CD4-positive, CD25-positive, alpha-beta regulatory T cell (primary cell): Measurements from ENCODE around the gene RERE. TPM values are rescaled to one million over a fixed set of nuclear protein-coding genes. Genes with fewer than 3 reads are reported as not detected.
A peak's percentile ranks its signal among the peaks of the same experiment; 100 is the strongest.

ENCODE experiments used
- ATAC-seq, 2 donors: fragments of 150-1000 bp; cut with Tn5 transposase; one replicate each; pipeline ENCODE4 v1.10.0; 2021; ENCODE audit warnings: low read depth in 2 of 2, moderate number of reproducible peaks in 2 of 2, moderate library complexity in 1 of 2
- DNase-seq, 3 donors: peaks; one replicate each; pipeline versions ENCODE4 v3.0.0 to v3.0.0-alpha.2; 2012 to 2022; ENCODE audit warnings: mixed read lengths in 1 of 3
- H3K27ac ChIP-seq: one replicate; pipeline ENCODE4 v1.7.0; 2013; ENCODE audit warnings: mild to moderate bottlenecking, low read length; ENCODE audit not compliant: insufficient read depth, poor library complexity, severe bottlenecking
- H3K27me3 ChIP-seq: one replicate; pipeline ENCODE4 v1.7.0; 2013; ENCODE audit warnings: low read length; ENCODE audit not compliant: control insufficient read depth, insufficient read depth
- H3K36me3 ChIP-seq: one replicate; pipeline ENCODE4 v1.7.0; 2013; ENCODE audit warnings: mild to moderate bottlenecking, low read length, moderate library complexity; ENCODE audit not compliant: control insufficient read depth, insufficient read depth
- H3K4me1 ChIP-seq: 2 replicates; pipeline ENCODE4 v1.7.0; 2013; ENCODE audit warnings: mild to moderate bottlenecking, low read length; ENCODE audit not compliant: insufficient read depth, control insufficient read depth, poor library complexity, severe bottlenecking
- H3K4me3 ChIP-seq: one replicate; pipeline ENCODE4 v1.7.0; 2013; ENCODE audit warnings: low read depth, mild to moderate bottlenecking, low read length, moderate library complexity
- H3K9me3 ChIP-seq, 2 experiments: 1 replicate in 1 of 2; 2 replicates in 1 of 2; pipeline ENCODE4 v1.7.0; 2013; ENCODE audit warnings: low read length in 2 of 2, mild to moderate bottlenecking in 1 of 2, moderate library complexity in 1 of 2; ENCODE audit not compliant: control insufficient read depth in 2 of 2
- H3K27ac Mint-ChIP-seq, 3 donors: one replicate each; pipeline ENCODE4 v1.8.0; 2020 to 2022; ENCODE audit warnings: mild to moderate bottlenecking in 3 of 3, mixed read lengths in 3 of 3, moderate library complexity in 2 of 3
- H3K27me3 Mint-ChIP-seq: one replicate; pipeline ENCODE4 v1.8.0; 2022; ENCODE audit warnings: mild to moderate bottlenecking, mixed read lengths
- H3K36me3 Mint-ChIP-seq: one replicate; pipeline ENCODE4 v1.8.0; 2020; ENCODE audit warnings: mixed read lengths
- H3K4me1 Mint-ChIP-seq, 4 donors: one replicate each; pipeline ENCODE4 v1.8.0; 2020 to 2022; ENCODE audit warnings: mixed read lengths in 4 of 4, mild to moderate bottlenecking in 1 of 4
- H3K4me3 Mint-ChIP-seq, 4 donors: one replicate each; pipeline ENCODE4 v1.8.0; 2020 to 2022; ENCODE audit warnings: mild to moderate bottlenecking in 4 of 4, mixed read lengths in 4 of 4, moderate library complexity in 3 of 4
- H3K9me3 Mint-ChIP-seq, 7 donors: one replicate each; pipeline ENCODE4 v1.8.0; 2020 to 2022; ENCODE audit warnings: mixed read lengths in 7 of 7, mild to moderate bottlenecking in 3 of 7, moderate library complexity in 2 of 7
- polyA plus RNA-seq, 4 donors: library from polyadenylated mRNA; unstranded; fragments of 300-500 nt; fragmentation: Illumina TruSeq; gene quantifications; one replicate each; pipeline ENCODE4 v1.2.3, GENCODE V29; 2021
- total RNA-seq: library from RNA; stranded (reverse); gene quantifications from one replicate; pipeline ENCODE4 v1.2.3, GENCODE V29; 2022

The RERE gene
- total and polyA plus RNA-seq, 5 donors from 2014 or later: 3.1 to 127 (median 5.7) TPM

GRCh38 chr1:8818325-8818775, 910 bp upstream of the RERE start:
- Histone ChIP-seq H3K4me1 (peaks cover 30% of the 10 kb centered on the region), H3K4me3 (peak overlapping the region; percentile 86), H3K27ac (peak overlapping the region; percentile 85), H3K9me3 (no peaks in the 10 kb centered on the region), H3K36me3 (no peaks in the 10 kb centered on the region), H3K27me3 (no peaks in the 10 kb centered on the region)
- Mint-ChIP-seq H3K27me3 (peaks cover 60% of the 10 kb centered on the region), H3K4me3 (peak overlapping the region; percentile 84 to 96 (median 88)), H3K27ac (peak overlapping the region; percentile 75 to 91 (median 89)), H3K36me3 (no peaks in the 10 kb centered on the region), H3K9me3 (no peaks in the 10 kb centered on the region), H3K4me1 (peaks cover 27 to 41% (median 32%) of the 10 kb centered on the region in 4 donors)
- ATAC-seq (no peak), DNase-seq (no peak)

- Mint-ChIP-seq H3K27me3 (peaks cover 49% of the 10 kb centered on the region), H3K9me3 (no peaks in the 10 kb centered on the region), H3K27ac (peak overlapping the region; percentile 91 to 97 (median 95)), H3K36me3 (no peaks in the 10 kb centered on the region), H3K4me1 (peaks cover 28 to 48% (median 38%) of the 10 kb centered on the region in 4 donors), H3K4me3 (peak overlapping the region; percentile 88 to 96 (median 90))
- Histone ChIP-seq H3K4me3 (peak overlapping the region; percentile 87), H3K9me3 (no peaks in the 10 kb centered on the region), H3K4me1 (peaks cover 30% of the 10 kb centered on the region), H3K27me3 (no peaks in the 10 kb centered on the region), H3K36me3 (no peaks in the 10 kb centered on the region), H3K27ac (peak overlapping the region; percentile 85)
- no peak for ATAC-seq
- peak in 1 of 3 donors; percentile 45 for DNase-seq
Measured at GRCh38 chr1:8816831-8817411, 519 bp downstream of the RERE start.

- H3K9me3 Mint-ChIP-seq: no peaks in the 10 kb centered on the region
- H3K36me3 Mint-ChIP-seq: no peaks in the 10 kb centered on the region
- H3K27me3 ChIP-seq: no peaks in the 10 kb centered on the region
- peaks cover 28 to 50% (median 42%) of the 10 kb centered on the region in 4 donors for H3K4me1 Mint-ChIP-seq
- peak overlapping the region; percentile 87 for H3K4me3 ChIP-seq
- DNase-seq (peak in 1 of 3 donors; percentile 29), ATAC-seq (no peak)
- peak overlapping the region; percentile 86 to 97 (median 91) for H3K27ac Mint-ChIP-seq
- H3K27me3 Mint-ChIP-seq: peaks cover 45% of the 10 kb centered on the region
- no peaks in the 10 kb centered on the region for H3K9me3 ChIP-seq
- peaks cover 30% of the 10 kb centered on the region for H3K4me1 ChIP-seq
- H3K27ac ChIP-seq: peak overlapping the region; percentile 85
- peak overlapping the region; percentile 88 to 96 (median 90) for H3K4me3 Mint-ChIP-seq
- H3K36me3 ChIP-seq: no peaks in the 10 kb centered on the region
Measured at GRCh38 chr1:8816264-8816663, 1.2 kb downstream of the RERE start.

GRCh38 chr1:8815582-8816151, 1.8 kb downstream of the RERE start:
- Mint-ChIP-seq H3K36me3 (no peaks in the 10 kb centered on the region), H3K27ac (peak overlapping the region; percentile 86 to 97 (median 91)), H3K27me3 (peaks cover 39% of the 10 kb centered on the region), H3K4me3 (peak overlapping the region; percentile 88 to 96 (median 90)), H3K9me3 (no peaks in the 10 kb centered on the region), H3K4me1 (peaks cover 33 to 54% (median 42%) of the 10 kb centered on the region in 4 donors)
- DNase-seq (peak in 1 of 3 donors; percentile 39), ATAC-seq (no peak)
- Histone ChIP-seq H3K4me3 (peak overlapping the region; percentile 87), H3K27me3 (no peaks in the 10 kb centered on the region), H3K27ac (no peak overlapping the region), H3K9me3 (no peaks in the 10 kb centered on the region), H3K4me1 (peaks cover 30% of the 10 kb centered on the region), H3K36me3 (no peaks in the 10 kb centered on the region)

GRCh38 chr1:8814865-8815264, 2.6 kb downstream of the RERE start:
- Histone ChIP-seq H3K4me1 (peaks cover 30% of the 10 kb centered on the region), H3K27ac (no peak overlapping the region), H3K9me3 (no peaks in the 10 kb centered on the region), H3K27me3 (no peaks in the 10 kb centered on the region), H3K36me3 (no peaks in the 10 kb centered on the region), H3K4me3 (no peak overlapping the region)
- Mint-ChIP-seq H3K9me3 (no peaks in the 10 kb centered on the region), H3K27ac (peak overlapping the region in 2 of 3 donors; percentile 34 to 91), H3K27me3 (peaks cover 36% of the 10 kb centered on the region), H3K36me3 (no peaks in the 10 kb centered on the region), H3K4me1 (peaks cover 35 to 54% (median 42%) of the 10 kb centered on the region in 4 donors), H3K4me3 (peak overlapping the region; percentile 41 to 96 (median 75))
- DNase-seq: peak in 1 of 3 donors; percentile 13
- ATAC-seq: no peak

GRCh38 chr1:8813991-8814390, 3.4 kb downstream of the RERE start:
- Mint-ChIP-seq H3K9me3 (no peaks in the 10 kb centered on the region), H3K4me3 (peak overlapping the region in 1 of 4 donors; percentile 66), H3K4me1 (peaks cover 35 to 54% (median 42%) of the 10 kb centered on the region in 4 donors), H3K27ac (no peak overlapping the region), H3K36me3 (no peaks in the 10 kb centered on the region), H3K27me3 (peaks cover 29% of the 10 kb centered on the region)
- Histone ChIP-seq H3K4me1 (peaks cover 30% of the 10 kb centered on the region), H3K27me3 (no peaks in the 10 kb centered on the region), H3K9me3 (no peaks in the 10 kb centered on the region), H3K36me3 (no peaks in the 10 kb centered on the region), H3K4me3 (no peak overlapping the region), H3K27ac (no peak overlapping the region)
- ATAC-seq (no peak), DNase-seq (peak in 1 of 3 donors; percentile 16)

- Mint-ChIP-seq H3K9me3 (no peaks in the 10 kb centered on the region), H3K4me1 (peaks cover 33 to 50% (median 41%) of the 10 kb centered on the region in 4 donors), H3K36me3 (no peaks in the 10 kb centered on the region), H3K27ac (peak overlapping the region in 1 of 3 donors; percentile 19), H3K4me3 (peak overlapping the region in 1 of 4 donors; percentile 1), H3K27me3 (peaks cover 23% of the 10 kb centered on the region)
- DNase-seq: peak in 1 of 3 donors; percentile 34
- no peaks in the 10 kb centered on the region for H3K36me3 ChIP-seq
- H3K27ac ChIP-seq: no peak overlapping the region
- H3K4me1 ChIP-seq: peaks cover 27% of the 10 kb centered on the region
- H3K4me3 ChIP-seq: no peak overlapping the region
- no peak for ATAC-seq
- H3K27me3 ChIP-seq: no peaks in the 10 kb centered on the region
- H3K9me3 ChIP-seq: no peaks in the 10 kb centered on the region
Measured at GRCh38 chr1:8813016-8813763, 4.2 kb downstream of the RERE start.
